GM23338 (cell line): Measurements from ENCODE around the gene NGEF. TPM values are rescaled to one million over a fixed set of nuclear protein-coding genes. Genes with fewer than 3 reads are reported as not detected.

ENCODE experiments used
- ATAC-seq: fragments of 200-7000 bp; cut with Tn5 transposase; 3 replicates; pipeline ENCODE4 v1.9.1; 2020
- DNase-seq: peaks from one replicate; pipeline ENCODE4 v3.0.0-alpha.2; 2015; ENCODE audit warnings: low spot score
- H2AFZ ChIP-seq: fragments of 200-600 bp; sonication (generic); 2 replicates; pipeline ENCODE4 v1.8.0; 2016; ENCODE audit warnings: antibody characterized with exemption, mild to moderate bottlenecking, moderate library complexity
- H3F3A ChIP-seq: fragments of 200-600 bp; sonication (generic); replicated peaks from 2 replicates; pipeline ENCODE4 v1.8.0; 2017; ENCODE audit warnings: antibody characterized with exemption, mixed run types, low read depth
- H3K27ac ChIP-seq: fragments of 200-600 bp; sonication (generic); 2 replicates; pipeline ENCODE4 v1.6.1; 2016; ENCODE audit warnings: low read depth
- H3K27me3 ChIP-seq: fragments of 200-600 bp; sonication (generic); 2 replicates; pipeline ENCODE4 v1.8.0; 2016; ENCODE audit warnings: mild to moderate bottlenecking, mixed run types, moderate library complexity; ENCODE audit not compliant: insufficient read depth
- H3K36me3 ChIP-seq: fragments of 200-600 bp; sonication (generic); 2 replicates; pipeline ENCODE4 v1.8.0; 2016; ENCODE audit warnings: mild to moderate bottlenecking; ENCODE audit not compliant: insufficient read depth
- H3K4me1 ChIP-seq: fragments of 200-600 bp; sonication (generic); 2 replicates; pipeline ENCODE4 v1.8.0; 2016; ENCODE audit warnings: mild to moderate bottlenecking, moderate library complexity; ENCODE audit not compliant: insufficient read depth
- H3K4me2 ChIP-seq: fragments of 200-600 bp; sonication (generic); 2 replicates; pipeline ENCODE4 v1.7.1; 2017; ENCODE audit warnings: mixed run types
- H3K4me3 ChIP-seq: fragments of 200-600 bp; sonication (generic); 2 replicates; pipeline ENCODE4 v1.6.1; 2016; ENCODE audit warnings: mixed run types
- H3K79me2 ChIP-seq: fragments of 200-600 bp; sonication (generic); replicated peaks from 2 replicates; pipeline ENCODE4 v1.8.0; 2017; ENCODE audit warnings: mild to moderate bottlenecking; ENCODE audit not compliant: insufficient read depth
- H3K9me2 ChIP-seq: fragments of 200-600 bp; sonication (generic); 2 replicates; pipeline ENCODE4 v1.8.0; 2017; ENCODE audit not compliant: insufficient read depth
- H4K20me1 ChIP-seq: fragments of 200-600 bp; sonication (generic); replicated peaks from 2 replicates; pipeline ENCODE4 v1.8.0; 2017; ENCODE audit warnings: mild to moderate bottlenecking; ENCODE audit not compliant: insufficient read depth
- H3K27ac Mint-ChIP-seq: 2 replicates; pipeline ENCODE4 v1.8.0; 2020; ENCODE audit warnings: inconsistent platforms, mild to moderate bottlenecking, moderate library complexity, mixed read lengths
- H3K27me3 Mint-ChIP-seq: 3 replicates; pipeline ENCODE4 v1.8.0; 2022; ENCODE audit warnings: low read depth, mild to moderate bottlenecking, moderate library complexity, mixed read lengths, inconsistent platforms; ENCODE audit not compliant: insufficient read depth, poor library complexity
- H3K36me3 Mint-ChIP-seq: 3 replicates; pipeline ENCODE4 v1.8.0; 2021; ENCODE audit warnings: low read depth, mild to moderate bottlenecking, inconsistent platforms, moderate library complexity, mixed read lengths
- H3K4me1 Mint-ChIP-seq: 3 replicates; pipeline ENCODE4 v1.8.0; 2020; ENCODE audit warnings: mild to moderate bottlenecking, inconsistent platforms, mixed read lengths
- H3K4me3 Mint-ChIP-seq: 3 replicates; pipeline ENCODE4 v1.8.0; 2021; ENCODE audit warnings: moderate library complexity, mild to moderate bottlenecking, inconsistent platforms, mixed read lengths
- H3K9me3 Mint-ChIP-seq: 3 replicates; pipeline ENCODE4 v1.8.0; 2020; ENCODE audit warnings: moderate library complexity, mild to moderate bottlenecking, inconsistent platforms, mixed read lengths
- CREB1 ChIP-seq: fragments of 250-450 bp; sonication (Bioruptor Pico); IDR thresholded peaks from 2 replicates; pipeline ENCODE4 v1.5.0; 2020; ENCODE audit warnings: low read depth, mild to moderate bottlenecking, moderate library complexity
- EZH2phosphoT487 ChIP-seq: fragments of 200-600 bp; sonication (generic); IDR thresholded peaks from one replicate; pipeline ENCODE4 v1.8.1; 2018; ENCODE audit warnings: antibody characterized with exemption; ENCODE audit not compliant: unreplicated experiment
- JUNB ChIP-seq: IDR thresholded peaks from one replicate; pipeline ENCODE4 v1.6.1; 2016; ENCODE audit warnings: antibody characterized with exemption; ENCODE audit not compliant: unreplicated experiment
- NANOG ChIP-seq: IDR thresholded peaks from 2 replicates; pipeline ENCODE4 v1.6.1; 2016; ENCODE audit warnings: antibody characterized with exemption, borderline replicate concordance
- POLR2AphosphoS5 ChIP-seq: IDR thresholded peaks from 2 replicates; pipeline ENCODE4 v1.6.1; 2016; ENCODE audit warnings: antibody characterized with exemption, low read depth
- STAT1 ChIP-seq: IDR thresholded peaks from one replicate; pipeline ENCODE4 v1.6.1; 2016; ENCODE audit warnings: antibody characterized with exemption; ENCODE audit not compliant: unreplicated experiment
- ZNF114 ChIP-seq: fragments of 250-450 bp; sonication (Bioruptor Pico); IDR thresholded peaks from 2 replicates; pipeline ENCODE4 v1.5.0; 2020; ENCODE audit warnings: mild to moderate bottlenecking, moderate library complexity
- polyA plus RNA-seq: library from polyadenylated mRNA; unstranded; fragments of >200 nt; fragmentation: Nextera tagmentation; extraction: Ambion mirVana; gene quantifications from 2 replicates; pipeline ENCODE4 v1.2.1, GENCODE V29; 2016
- total RNA-seq: library from RNA; depleted of rRNA; stranded (reverse); fragments of >200 nt; shearing (Covaris generic); gene quantifications from 2 replicates; pipeline ENCODE4 v1.2.3, GENCODE V29; 2014
- TF ChIP-seq, protein P1 (sequence below): fragments of 250-450 bp; sonication (Bioruptor Pico); IDR thresholded peaks from 2 replicates; pipeline ENCODE4 v1.5.0; 2020; ENCODE audit warnings: mild to moderate bottlenecking, moderate library complexity
- TF ChIP-seq, protein P2 (sequence below): IDR thresholded peaks from one replicate; pipeline ENCODE4 v1.6.1; 2018; ENCODE audit warnings: antibody characterized with exemption; ENCODE audit not compliant: unreplicated experiment
- TF ChIP-seq, protein P3 (sequence below), 2 experiments: fragments of 200-600 bp in 1 of 2; sonication (generic) in 1 of 2; conservative IDR thresholded peaks; 2 replicates each; pipeline versions ENCODE4 v1.5.1 to v1.6.1; 2016 to 2017; ENCODE audit warnings: antibody characterized with exemption in 2 of 2, low read depth in 2 of 2, mild to moderate bottlenecking in 2 of 2, moderate library complexity in 1 of 2

NGEF gene
- total and polyA plus RNA-seq, 2 experiments from 2014 or later = 1.8 to 5.4 TPM

DNA sequence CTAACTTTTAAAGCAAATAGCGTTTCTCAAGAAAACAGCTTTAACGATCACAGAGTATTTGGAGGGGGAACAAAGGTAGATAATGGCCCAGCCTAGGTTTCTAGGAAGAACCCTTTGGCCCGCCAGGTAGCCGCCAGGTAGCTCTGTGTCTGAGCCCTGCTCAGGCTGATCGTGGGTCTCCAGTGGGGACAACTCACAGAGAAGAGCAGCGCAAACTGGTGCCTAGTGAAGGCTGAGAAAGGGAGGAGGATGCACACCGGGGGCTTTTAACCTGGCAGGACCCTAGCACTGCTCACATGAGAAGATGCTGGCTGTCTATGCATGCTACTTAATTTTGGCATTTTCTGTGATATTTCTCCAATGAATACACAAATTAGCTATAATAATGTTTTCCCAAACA lies 5.8 kb downstream of the NGEF start:
- Mint-ChIP-seq H3K4me1 (peaks cover 2% of the 10 kb centered on the region; the same call in 1 of the 3 replicates), H3K4me3 (no peak overlapping the region), H3K36me3 (no peaks in the 10 kb centered on the region), H3K27me3 (peaks cover 6% of the 10 kb centered on the region), H3K27ac (no peak overlapping the region), H3K9me3 (no peaks in the 10 kb centered on the region)
- H3K79me2 ChIP-seq = no peaks in the 10 kb centered on the region
- TF ChIP-seq STAT1 = no peak
- ATAC-seq (no peak), DNase-seq (no peak)
- H3K4me1 ChIP-seq = no peaks in the 10 kb centered on the region
- H3K4me2 ChIP-seq = no peak overlapping the region
- no peaks in the 10 kb centered on the region for H3F3A ChIP-seq
- H4K20me1 ChIP-seq = no peaks in the 10 kb centered on the region
- H3K27me3 ChIP-seq = no peaks in the 10 kb centered on the region
- H3K36me3 ChIP-seq = no peaks in the 10 kb centered on the region
- no peak overlapping the region for H2AFZ ChIP-seq
- no peak overlapping the region for H3K4me3 ChIP-seq
- H3K9me2 ChIP-seq = no peaks in the 10 kb centered on the region
- H3K27ac ChIP-seq = no peak overlapping the region

DNA sequence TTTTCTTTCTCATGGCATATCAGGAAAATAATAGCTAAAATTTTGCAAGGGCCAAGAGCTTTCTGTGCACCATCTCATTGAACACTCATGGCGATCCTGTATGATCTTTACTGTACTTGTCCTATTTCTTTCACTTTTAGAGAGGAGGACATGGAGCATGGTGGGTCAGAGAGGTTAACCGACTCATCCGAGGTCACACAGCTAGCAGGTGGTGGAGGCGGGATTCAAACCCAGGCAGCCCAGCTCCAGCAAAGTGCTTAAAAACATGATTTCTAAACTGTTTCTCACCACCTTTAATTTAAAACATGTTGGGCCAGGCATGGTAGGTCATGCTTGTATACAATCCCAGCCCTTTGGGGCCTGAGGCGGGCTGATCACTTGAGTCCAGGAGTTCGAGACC lies 6.4 kb downstream of the NGEF start:
- Histone ChIP-seq H3K4me2 (no peak overlapping the region), H4K20me1 (no peaks in the 10 kb centered on the region), H3K36me3 (no peaks in the 10 kb centered on the region), H3K27me3 (no peaks in the 10 kb centered on the region), H3K9me2 (no peaks in the 10 kb centered on the region), H3K27ac (no peak overlapping the region), H3K4me1 (no peaks in the 10 kb centered on the region), H3F3A (no peaks in the 10 kb centered on the region), H3K4me3 (no peak overlapping the region), H2AFZ (no peak overlapping the region), H3K79me2 (no peaks in the 10 kb centered on the region)
- peaks cover 2% of the 10 kb centered on the region; the same call in 1 of the 3 replicates for H3K4me1 Mint-ChIP-seq
- H3K4me3 Mint-ChIP-seq = no peak overlapping the region
- no peak overlapping the region for H3K27ac Mint-ChIP-seq
- no peaks in the 10 kb centered on the region for H3K36me3 Mint-ChIP-seq
- DNase-seq (no peak), ATAC-seq (no peak)
- H3K9me3 Mint-ChIP-seq = no peaks in the 10 kb centered on the region
- peaks cover 6% of the 10 kb centered on the region for H3K27me3 Mint-ChIP-seq
- TF ChIP-seq JUNB (no peak), CREB1 (no peak), ZNF114 (CRISPR knock-in tag) (no peak), NANOG (no peak), POLR2AphosphoS5 (no peak), STAT1 (no peak), EZH2phosphoT487 (no peak)
- TF ChIP-seq, protein P1, sequence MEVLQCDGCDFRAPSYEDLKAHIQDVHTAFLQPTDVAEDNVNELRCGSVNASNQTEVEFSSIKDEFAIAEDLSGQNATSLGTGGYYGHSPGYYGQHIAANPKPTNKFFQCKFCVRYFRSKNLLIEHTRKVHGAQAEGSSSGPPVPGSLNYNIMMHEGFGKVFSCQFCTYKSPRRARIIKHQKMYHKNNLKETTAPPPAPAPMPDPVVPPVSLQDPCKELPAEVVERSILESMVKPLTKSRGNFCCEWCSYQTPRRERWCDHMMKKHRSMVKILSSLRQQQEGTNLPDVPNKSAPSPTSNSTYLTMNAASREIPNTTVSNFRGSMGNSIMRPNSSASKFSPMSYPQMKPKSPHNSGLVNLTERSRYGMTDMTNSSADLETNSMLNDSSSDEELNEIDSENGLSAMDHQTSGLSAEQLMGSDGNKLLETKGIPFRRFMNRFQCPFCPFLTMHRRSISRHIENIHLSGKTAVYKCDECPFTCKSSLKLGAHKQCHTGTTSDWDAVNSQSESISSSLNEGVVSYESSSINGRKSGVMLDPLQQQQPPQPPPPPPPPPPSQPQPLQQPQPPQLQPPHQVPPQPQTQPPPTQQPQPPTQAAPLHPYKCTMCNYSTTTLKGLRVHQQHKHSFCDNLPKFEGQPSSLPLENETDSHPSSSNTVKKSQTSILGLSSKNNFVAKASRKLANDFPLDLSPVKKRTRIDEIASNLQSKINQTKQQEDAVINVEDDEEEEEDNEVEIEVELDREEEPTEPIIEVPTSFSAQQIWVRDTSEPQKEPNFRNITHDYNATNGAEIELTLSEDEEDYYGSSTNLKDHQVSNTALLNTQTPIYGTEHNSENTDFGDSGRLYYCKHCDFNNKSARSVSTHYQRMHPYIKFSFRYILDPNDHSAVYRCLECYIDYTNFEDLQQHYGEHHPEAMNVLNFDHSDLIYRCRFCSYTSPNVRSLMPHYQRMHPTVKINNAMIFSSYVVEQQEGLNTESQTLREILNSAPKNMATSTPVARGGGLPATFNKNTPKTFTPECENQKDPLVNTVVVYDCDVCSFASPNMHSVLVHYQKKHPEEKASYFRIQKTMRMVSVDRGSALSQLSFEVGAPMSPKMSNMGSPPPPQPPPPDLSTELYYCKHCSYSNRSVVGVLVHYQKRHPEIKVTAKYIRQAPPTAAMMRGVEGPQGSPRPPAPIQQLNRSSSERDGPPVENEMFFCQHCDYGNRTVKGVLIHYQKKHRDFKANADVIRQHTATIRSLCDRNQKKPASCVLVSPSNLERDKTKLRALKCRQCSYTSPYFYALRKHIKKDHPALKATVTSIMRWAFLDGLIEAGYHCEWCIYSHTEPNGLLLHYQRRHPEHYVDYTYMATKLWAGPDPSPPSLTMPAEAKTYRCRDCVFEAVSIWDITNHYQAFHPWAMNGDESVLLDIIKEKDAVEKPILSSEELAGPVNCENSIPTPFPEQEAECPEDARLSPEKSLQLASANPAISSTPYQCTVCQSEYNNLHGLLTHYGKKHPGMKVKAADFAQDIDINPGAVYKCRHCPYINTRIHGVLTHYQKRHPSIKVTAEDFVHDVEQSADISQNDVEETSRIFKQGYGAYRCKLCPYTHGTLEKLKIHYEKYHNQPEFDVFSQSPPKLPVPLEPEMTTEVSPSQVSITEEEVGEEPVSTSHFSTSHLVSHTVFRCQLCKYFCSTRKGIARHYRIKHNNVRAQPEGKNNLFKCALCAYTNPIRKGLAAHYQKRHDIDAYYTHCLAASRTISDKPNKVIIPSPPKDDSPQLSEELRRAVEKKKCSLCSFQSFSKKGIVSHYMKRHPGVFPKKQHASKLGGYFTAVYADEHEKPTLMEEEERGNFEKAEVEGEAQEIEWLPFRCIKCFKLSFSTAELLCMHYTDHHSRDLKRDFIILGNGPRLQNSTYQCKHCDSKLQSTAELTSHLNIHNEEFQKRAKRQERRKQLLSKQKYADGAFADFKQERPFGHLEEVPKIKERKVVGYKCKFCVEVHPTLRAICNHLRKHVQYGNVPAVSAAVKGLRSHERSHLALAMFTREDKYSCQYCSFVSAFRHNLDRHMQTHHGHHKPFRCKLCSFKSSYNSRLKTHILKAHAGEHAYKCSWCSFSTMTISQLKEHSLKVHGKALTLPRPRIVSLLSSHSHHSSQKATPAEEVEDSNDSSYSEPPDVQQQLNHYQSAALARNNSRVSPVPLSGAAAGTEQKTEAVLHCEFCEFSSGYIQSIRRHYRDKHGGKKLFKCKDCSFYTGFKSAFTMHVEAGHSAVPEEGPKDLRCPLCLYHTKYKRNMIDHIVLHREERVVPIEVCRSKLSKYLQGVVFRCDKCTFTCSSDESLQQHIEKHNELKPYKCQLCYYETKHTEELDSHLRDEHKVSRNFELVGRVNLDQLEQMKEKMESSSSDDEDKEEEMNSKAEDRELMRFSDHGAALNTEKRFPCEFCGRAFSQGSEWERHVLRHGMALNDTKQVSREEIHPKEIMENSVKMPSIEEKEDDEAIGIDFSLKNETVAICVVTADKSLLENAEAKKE (CRISPR knock-in tag) = no peak
- TF ChIP-seq, protein P2, sequence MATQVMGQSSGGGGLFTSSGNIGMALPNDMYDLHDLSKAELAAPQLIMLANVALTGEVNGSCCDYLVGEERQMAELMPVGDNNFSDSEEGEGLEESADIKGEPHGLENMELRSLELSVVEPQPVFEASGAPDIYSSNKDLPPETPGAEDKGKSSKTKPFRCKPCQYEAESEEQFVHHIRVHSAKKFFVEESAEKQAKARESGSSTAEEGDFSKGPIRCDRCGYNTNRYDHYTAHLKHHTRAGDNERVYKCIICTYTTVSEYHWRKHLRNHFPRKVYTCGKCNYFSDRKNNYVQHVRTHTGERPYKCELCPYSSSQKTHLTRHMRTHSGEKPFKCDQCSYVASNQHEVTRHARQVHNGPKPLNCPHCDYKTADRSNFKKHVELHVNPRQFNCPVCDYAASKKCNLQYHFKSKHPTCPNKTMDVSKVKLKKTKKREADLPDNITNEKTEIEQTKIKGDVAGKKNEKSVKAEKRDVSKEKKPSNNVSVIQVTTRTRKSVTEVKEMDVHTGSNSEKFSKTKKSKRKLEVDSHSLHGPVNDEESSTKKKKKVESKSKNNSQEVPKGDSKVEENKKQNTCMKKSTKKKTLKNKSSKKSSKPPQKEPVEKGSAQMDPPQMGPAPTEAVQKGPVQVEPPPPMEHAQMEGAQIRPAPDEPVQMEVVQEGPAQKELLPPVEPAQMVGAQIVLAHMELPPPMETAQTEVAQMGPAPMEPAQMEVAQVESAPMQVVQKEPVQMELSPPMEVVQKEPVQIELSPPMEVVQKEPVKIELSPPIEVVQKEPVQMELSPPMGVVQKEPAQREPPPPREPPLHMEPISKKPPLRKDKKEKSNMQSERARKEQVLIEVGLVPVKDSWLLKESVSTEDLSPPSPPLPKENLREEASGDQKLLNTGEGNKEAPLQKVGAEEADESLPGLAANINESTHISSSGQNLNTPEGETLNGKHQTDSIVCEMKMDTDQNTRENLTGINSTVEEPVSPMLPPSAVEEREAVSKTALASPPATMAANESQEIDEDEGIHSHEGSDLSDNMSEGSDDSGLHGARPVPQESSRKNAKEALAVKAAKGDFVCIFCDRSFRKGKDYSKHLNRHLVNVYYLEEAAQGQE = no peak
- TF ChIP-seq, protein P3, sequence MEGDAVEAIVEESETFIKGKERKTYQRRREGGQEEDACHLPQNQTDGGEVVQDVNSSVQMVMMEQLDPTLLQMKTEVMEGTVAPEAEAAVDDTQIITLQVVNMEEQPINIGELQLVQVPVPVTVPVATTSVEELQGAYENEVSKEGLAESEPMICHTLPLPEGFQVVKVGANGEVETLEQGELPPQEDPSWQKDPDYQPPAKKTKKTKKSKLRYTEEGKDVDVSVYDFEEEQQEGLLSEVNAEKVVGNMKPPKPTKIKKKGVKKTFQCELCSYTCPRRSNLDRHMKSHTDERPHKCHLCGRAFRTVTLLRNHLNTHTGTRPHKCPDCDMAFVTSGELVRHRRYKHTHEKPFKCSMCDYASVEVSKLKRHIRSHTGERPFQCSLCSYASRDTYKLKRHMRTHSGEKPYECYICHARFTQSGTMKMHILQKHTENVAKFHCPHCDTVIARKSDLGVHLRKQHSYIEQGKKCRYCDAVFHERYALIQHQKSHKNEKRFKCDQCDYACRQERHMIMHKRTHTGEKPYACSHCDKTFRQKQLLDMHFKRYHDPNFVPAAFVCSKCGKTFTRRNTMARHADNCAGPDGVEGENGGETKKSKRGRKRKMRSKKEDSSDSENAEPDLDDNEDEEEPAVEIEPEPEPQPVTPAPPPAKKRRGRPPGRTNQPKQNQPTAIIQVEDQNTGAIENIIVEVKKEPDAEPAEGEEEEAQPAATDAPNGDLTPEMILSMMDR (conservative IDR thresholded peaks at IDR 0.05; ENCODE audit: low read depth in 2 of 2) = no peak
